Activated T-cell treated with anti-CD3 and anti-CD28 coated beads, Interleukin-2, amount 50 U/mL, for 1 hour (primary cell): ENCODE data around the gene ADAM22.
"Not testable (repeated sequence)": the region's sequence is repeated elsewhere in the genome, so short reads cannot be mapped to it uniquely, and the experiment has no call there.

Source experiments
- DNase-seq: peaks from one replicate; pipeline ENCODE4 v3.0.0-alpha.2; 2020

The ADAM22 gene

GRCh38 chr7:87933953-87934698 is at the start of gene ADAM22:
ADAM22 (plus strand) TSS chr7:87934251; CDS start chr7:87934466, 215 bp downstream.
- DNase-seq = peak; percentile 81

GRCh38 chr7:87885018-87885417 is 49.0 kb upstream of the ADAM22 start:
- DNase-seq = no peak

GRCh38 chr7:87886875-87887274 is 47.2 kb upstream of the ADAM22 start:
- no peak for DNase-seq

DNA sequence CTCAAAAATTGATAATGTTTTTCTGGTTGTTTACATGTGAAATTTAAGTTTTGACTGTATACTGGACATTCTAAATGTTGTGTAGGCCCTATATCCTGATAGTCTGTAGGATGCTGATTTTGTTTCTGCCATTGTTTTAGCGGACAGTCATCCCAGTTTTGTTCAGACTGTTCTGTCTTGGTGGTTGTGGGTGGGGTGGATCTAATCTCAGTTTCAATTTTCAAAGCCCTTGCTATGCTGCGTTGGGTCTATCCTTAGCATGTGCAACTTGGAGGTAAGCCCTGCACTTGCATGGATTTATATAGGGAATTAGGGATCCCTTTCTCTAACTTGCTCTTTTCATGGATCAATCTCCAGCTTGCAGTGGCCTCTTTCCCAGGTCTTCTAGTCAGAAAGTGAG is 38.7 kb upstream of the ADAM22 start:
- DNase-seq = no peak

DNA sequence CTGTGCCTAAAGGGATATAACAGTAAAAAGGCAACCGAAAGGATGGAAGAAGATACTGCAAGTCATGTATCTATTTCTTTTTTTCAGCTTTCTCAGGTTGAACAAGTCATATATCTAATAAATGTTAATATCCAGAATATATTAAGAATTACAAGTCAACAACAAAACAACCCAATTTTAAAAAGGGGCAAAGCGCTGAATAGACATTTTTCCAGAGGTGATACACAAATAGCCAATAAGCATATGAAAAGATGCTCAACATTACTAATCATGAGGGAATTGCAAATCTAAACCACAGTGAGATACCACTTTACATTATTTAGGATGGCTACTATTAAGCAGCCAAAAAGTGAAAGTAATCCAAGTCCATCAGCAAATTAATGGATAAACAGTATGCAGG is 34.8 kb upstream of the ADAM22 start:
- DNase-seq = no peak

- DNase-seq = not testable (repeated sequence)
Measured at GRCh38 chr7:87907136-87907906, 26.7 kb upstream of the ADAM22 start.

- not testable (repeated sequence) for DNase-seq
Measured at GRCh38 chr7:87908814-87909213, 25.2 kb upstream of the ADAM22 start.

GRCh38 chr7:87912121-87912520 is 21.9 kb upstream of the ADAM22 start:
- DNase-seq = no peak

DNA sequence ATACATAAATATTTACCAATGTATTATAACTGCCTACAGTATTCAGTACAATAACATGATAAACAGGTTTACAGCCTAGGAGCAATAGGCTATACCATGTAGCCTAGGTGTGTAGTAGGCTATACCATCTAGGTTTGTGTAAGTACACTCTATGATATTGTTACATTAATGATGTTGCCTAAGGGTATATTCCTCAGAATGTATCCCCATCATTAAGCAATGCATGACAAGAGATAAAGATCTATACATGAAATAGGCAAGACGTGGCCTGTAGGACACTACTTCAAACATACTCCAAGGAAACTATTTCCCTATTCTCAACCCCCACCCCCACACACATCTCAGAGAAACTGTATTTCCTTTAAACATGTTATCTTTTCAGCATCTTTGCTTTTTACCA is 15.3 kb upstream of the ADAM22 start:
- no peak for DNase-seq

GRCh38 chr7:87919875-87920274 is 14.2 kb upstream of the ADAM22 start:
- no peak for DNase-seq

- DNase-seq = no peak
Measured at GRCh38 chr7:87920578-87920977, 13.5 kb upstream of the ADAM22 start.

DNA sequence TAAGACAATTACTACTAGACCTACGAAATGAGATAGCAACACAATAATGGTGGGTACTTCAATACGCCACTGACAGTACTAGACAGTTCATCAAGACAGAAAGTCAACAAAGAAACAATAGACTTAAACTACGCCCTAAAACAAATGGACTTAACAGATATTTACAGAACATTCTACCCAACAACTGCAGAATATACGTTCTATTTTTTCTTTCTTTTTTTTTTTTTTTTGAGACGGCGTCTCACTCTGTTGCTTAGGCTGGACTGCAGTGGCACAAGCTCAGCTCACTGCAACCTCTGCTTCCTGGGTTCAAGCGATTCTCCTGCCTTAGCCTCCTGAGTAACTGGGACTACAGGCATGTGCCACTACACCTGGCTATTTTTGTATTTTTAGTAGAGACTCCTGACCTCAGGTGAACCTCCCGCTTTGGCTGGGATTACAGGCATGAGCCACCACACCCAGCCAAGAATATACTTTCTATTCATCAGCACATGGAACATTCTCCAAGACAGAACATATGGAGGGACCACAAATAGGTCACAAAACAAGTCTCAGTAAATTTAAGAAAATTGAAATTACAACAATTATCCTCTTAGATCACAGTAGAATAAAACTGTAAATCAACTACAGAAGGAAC is 11.2 kb upstream of the ADAM22 start:
- DNase-seq = not testable (repeated sequence)

DNA sequence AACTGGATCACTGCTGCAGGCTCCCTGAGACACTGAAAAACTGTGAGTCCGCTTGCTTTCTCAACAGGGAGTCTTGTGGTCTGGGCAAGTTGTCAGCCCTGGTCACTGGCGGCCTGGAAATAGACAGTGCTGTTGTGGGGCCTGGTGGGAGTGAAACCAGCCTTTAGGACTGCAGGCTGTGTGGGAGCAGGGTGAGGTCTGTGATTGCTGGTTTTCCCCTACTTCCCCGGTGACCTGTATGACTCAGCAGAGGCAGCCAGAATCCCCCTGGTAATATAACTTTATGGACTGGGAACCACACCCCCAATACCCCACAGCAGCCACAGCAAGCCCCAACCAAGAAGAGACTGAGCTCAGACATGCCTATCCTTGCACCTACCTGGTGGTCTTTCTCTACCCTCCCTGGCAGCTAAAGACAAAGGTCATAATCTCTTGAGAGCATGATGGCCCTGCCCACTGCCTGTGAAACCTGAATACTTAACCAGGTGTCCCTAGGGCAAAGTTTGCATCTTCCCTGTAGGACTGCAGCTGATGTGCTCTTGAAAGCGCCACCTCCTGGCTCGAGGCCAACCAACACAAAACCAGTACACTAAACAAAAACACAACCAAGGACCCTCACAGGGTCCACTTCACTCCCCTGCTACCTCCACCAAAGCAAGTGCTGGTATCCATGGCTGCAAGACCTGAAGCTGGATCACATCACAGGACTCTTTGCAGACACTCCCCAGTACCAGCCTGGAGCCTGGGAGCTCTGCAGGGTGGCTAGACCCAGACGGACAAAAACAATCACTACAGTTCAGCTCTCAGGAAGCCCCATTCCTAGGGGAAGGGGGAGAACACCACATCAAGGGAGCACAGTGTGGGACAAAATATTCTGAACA is 7.2 kb upstream of the ADAM22 start:
- no peak for DNase-seq

DNA sequence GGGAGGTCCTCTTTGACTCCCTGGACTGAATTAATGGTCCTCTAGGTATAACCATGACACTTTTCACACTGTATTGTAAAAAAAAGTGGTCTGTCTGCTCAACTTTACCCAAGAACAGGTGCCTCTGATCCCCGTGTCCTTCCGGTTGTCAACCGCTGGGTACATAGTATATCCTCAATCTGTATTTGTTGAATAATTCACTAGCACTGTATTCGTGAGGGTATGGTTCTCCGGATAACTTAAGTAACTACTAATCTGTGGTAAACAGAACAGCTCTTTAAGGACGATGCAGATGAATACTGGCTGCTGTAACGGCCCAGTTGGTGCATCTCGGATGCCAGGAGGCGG is 472 bp upstream of the ADAM22 start:
- DNase-seq = no peak

DNA sequence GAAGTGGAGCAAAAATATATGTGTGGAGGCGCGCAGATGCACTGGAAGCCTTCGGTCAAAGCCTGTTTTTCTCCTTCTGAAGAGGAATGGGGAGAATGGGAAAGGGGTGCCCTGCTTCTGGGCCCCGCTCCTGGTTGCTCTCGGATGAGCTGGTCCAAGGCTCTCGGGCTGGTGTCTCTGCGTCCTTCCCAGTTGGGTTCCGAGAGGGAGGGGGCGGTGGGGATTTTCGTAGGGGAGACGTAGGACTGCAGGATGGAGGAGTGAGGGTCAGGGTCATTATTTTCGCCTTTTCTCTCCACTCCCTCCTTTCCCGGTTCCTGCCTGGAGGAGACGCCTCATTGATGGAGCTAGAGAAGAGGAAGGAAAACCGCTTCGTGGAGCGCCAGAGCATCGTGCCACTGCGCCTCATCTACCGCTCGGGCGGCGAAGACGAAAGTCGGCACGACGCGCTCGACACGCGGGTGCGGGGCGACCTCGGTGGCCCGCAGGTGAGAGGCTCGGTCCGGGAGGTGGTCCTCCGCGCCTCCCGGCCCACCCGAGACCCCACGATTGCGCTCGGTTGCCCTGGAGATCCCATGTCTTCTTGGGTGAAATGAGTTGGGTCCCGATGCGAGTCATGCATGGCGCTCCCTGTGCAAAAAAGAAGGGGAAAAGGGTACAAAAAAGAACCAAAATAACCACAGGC is 790 bp downstream of the ADAM22 start:
- peak; percentile 34 for DNase-seq

DNA sequence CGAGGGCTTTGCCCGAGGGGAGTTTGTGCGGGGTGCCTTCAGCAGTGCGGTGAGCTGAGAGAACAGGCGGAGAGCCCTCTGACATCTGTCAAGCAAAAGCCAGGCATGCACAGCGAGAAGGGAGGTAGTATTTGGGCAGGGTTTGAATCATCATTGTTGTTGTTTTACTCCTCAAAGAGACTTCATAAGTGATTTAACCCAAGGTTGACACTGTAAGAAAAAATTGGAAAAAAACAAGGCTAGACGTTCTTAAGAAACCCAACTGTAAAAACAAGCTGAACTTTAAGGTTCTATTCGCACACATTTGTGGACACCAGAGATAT is 1.3 kb downstream of the ADAM22 start:
- no peak for DNase-seq

DNA sequence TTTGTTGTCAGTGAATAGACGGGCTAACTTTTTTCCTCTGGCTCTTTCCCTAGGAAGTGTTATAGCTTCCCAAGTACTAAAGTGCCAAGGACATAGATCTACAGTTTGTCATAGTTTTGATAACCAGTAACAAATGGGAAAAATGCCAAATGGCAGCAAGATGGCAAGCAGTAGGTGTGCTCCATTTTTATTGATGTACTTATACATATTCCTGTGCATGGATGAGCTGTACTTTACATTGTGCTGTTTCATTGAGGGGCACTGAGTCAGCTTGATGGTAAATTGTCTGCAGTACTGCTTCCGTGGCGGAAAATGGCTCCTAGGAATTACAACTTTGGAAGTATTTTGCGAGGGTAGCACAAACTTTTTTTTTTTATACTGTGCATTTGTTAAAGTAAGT is 7.1 kb downstream of the ADAM22 start:
- DNase-seq = no peak

GRCh38 chr7:87944547-87944946 is 10.5 kb downstream of the ADAM22 start:
- DNase-seq = no peak

DNA sequence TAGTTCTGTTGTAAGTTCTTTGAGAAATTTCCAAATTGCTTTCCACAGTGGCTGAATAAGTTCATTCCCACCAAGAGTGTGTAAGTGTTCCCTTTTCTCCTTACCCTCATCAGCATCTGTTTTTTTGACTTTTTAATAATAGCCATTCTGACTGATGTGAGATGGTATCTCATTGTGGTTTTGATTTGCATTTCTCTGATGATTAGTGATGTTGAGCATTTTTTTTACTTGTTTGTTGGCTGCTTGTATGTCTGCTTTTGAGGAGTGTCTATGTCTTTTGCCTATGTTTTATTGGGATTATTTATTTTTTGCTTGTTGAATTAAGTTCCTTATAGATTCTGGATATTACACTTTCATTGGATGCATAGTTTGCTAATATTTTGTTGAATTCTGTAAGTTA is 11.9 kb downstream of the ADAM22 start:
- not testable (repeated sequence) for DNase-seq

- no peak for DNase-seq
Measured at GRCh38 chr7:87948371-87948770, 14.3 kb downstream of the ADAM22 start.

DNA sequence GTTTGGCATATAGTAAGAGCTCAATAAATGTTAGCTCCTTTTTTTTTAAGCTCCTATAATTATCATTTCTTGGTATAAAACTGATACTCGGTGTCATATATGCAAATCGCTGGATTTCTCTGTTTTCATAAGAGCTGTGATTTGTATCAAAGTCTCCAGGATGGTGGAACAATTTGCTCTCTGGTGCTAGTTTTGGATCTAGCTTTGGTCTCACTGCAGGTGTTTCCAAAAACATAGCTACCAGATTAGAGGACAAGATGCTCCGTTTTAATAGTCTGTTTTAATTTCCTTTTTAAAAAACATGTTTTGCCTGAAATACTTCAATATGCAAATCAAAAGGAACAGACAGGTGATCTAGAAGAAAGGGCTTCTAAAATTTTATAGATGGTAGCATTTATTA is 25.3 kb downstream of the ADAM22 start:
- no peak for DNase-seq

DNA sequence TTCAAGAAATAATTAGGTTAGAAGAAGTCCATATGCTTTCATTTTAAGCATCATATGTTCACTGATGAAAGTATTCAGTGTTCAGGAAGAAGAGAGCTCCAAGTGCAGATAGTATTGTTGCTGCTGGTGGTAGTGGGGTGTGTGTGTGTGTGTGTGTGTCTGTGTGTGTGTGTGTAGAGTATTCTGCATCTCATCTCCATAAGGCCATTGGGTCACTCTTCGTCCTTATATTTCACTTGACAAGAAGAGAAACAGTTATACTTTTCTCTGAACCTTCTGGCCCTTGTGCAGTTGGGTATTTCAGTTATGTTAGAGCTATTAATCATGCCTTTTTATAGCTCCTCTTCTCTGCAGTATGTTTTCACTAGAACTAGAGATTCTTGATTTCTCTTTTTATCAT is 26.2 kb downstream of the ADAM22 start:
- DNase-seq = no peak

DNA sequence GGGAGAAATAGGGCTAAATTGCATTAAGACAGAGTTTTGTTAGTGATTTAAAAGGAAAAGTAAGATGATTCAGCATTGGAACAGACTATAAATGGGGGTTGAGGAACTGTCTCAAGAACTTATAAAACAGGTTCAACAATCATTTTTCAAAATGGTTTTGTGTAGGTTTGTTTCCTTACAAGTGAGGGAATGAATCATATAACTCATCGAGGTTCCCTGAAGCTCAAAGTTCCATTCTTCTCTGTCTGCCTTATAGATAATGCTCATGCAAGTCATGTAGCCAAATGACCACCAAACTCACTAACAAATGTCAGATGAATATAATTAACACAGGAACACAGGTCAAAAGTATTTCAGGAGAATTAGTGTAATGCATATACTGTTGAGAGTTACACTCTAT is 27.7 kb downstream of the ADAM22 start:
- DNase-seq = no peak
